ENCODE data around the gene NACC1. TPM values are rescaled to one million over a fixed set of nuclear protein-coding genes. Genes with fewer than 3 reads are reported as not detected.

The NACC1 gene
- total RNA-seq, 1 donor from 2014 or later, result 22.6 TPM

DNA sequence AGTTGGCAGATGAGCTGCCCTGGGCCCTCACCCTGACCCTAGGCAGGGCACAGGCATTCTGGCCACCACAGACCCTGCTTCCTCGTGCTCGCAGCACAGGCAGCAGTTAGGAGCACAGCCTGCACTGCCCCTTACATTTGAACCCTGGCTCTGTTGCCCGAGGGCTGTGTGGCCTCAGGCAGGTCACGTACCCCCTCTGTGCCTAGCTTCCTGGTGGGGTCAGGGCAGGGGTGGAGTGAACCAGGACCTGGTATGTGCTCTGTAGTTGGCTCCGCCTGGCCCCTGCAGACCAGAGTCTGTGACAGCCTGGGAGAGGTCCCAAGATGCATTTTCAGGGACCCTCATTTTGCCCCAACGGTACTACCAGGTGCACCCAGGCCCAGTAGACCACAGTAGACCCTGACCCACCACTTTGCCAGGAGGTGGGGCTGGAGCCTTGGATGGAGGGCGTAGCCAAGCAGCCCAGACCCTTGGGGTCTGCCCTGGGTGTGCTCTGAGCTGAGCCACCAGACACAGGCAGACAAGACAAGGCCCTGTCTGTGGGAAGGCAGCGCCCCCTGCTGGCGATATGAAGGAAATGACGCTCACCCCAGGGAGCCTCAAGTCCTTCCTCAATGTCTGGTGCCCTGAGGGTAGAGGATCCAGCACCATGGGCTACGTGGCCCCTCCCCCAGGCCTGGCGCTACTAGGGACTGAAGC, 24.5 kb upstream of the NACC1 start:
- intact Hi-C loops (cut with DNase I), result loop anchor here (5.0 kb wide), 1 partner anchor 111 kb away; no protein-coding TSS in a partner anchor
- Histone ChIP-seq H3K27me3 (no peaks in the 10 kb centered on the region), H3K27ac (peak overlapping the region; percentile 90), H3K4me1 (peaks cover 87% of the 10 kb centered on the region), H3K9me3 (no peaks in the 10 kb centered on the region), H3K4me3 (no peak overlapping the region), H3K36me3 (no peaks in the 10 kb centered on the region)
- no peak for TF ChIP-seq POLR2A (IDR thresholded peaks at IDR 0.05)
- TF ChIP-seq, protein P1, sequence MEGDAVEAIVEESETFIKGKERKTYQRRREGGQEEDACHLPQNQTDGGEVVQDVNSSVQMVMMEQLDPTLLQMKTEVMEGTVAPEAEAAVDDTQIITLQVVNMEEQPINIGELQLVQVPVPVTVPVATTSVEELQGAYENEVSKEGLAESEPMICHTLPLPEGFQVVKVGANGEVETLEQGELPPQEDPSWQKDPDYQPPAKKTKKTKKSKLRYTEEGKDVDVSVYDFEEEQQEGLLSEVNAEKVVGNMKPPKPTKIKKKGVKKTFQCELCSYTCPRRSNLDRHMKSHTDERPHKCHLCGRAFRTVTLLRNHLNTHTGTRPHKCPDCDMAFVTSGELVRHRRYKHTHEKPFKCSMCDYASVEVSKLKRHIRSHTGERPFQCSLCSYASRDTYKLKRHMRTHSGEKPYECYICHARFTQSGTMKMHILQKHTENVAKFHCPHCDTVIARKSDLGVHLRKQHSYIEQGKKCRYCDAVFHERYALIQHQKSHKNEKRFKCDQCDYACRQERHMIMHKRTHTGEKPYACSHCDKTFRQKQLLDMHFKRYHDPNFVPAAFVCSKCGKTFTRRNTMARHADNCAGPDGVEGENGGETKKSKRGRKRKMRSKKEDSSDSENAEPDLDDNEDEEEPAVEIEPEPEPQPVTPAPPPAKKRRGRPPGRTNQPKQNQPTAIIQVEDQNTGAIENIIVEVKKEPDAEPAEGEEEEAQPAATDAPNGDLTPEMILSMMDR (IDR thresholded peaks at IDR 0.05), result peak; percentile 90 to 97 (median 96)
- TF ChIP-seq POLR2AphosphoS5 (IDR thresholded peaks at IDR 0.05; ENCODE audit: insufficient read depth in 1 of 2, low read depth in 1 of 2), result peak; percentile 33 to 43
- no peak for DNase-seq (ENCODE audit: extremely low spot score in 2 of 2)

DNA sequence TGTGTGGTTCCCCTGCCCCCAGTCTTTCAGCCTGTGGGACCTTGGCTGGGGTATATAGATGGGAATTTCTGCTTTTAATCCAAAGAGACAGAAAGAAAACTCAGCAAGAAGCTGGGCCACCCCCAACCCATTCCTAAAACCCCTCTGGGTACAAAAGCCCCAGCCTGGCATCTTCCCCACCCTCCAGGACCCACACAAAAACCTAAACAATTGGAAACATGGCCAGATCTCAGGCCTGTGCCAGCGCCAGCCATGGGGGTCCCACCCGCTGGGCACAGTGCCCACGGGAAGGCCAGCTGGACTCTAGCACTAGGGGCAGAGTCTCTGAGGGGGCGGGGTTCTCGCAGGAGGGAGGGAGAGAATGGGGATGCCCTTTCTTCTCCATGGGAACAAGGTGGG, 24.0 kb upstream of the NACC1 start:
- no peaks in the 10 kb centered on the region for H3K27me3 ChIP-seq
- H3K36me3 ChIP-seq, result no peaks in the 10 kb centered on the region
- intact Hi-C loops (cut with DNase I), result loop anchor here (5.0 kb wide), 1 partner anchor 112 kb away; no protein-coding TSS in a partner anchor
- no peak overlapping the region for H3K4me3 ChIP-seq
- no peak for TF ChIP-seq POLR2A (IDR thresholded peaks at IDR 0.05)
- TF ChIP-seq, protein P1 (IDR thresholded peaks at IDR 0.05), result peak in 1 of 3 experiments; percentile 10
- H3K9me3 ChIP-seq, result no peaks in the 10 kb centered on the region
- DNase-seq (ENCODE audit: extremely low spot score in 2 of 2), result no peak
- H3K4me1 ChIP-seq, result peaks cover 90% of the 10 kb centered on the region
- H3K27ac ChIP-seq, result peak overlapping the region; percentile 90

DNA sequence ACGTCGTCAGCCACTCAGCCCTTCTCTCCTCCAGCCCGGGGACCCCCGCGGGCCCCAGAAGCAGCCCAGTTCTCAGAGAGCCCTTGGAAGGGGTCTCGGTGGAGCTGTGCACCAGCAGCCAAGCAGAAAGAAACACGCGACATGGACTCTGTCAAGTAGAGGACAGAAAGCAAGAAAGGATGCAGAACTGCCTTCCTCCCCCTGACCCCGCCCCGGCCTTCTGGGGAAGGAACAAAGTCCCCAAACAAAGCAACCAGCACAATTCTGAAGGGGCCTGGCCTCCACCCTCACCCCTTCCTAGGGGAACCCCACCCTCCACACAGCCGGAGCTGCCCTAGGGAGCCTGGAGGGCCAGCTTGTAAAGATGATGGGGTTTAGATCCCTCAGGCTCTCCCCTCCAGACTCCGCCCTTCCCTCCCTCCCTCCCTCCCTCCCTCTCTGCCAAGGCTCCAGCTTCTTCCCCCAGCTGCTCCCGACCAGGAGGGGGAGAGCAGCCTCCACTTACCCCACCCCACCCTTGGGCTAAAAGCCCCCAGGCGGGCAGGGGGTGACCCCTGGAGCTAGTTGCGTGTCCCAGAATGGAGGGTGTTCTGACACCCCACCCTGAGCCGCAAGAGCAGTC, 23.2 kb upstream of the NACC1 start:
- DNase-seq (ENCODE audit: extremely low spot score in 2 of 2), result no peak
- peaks cover 87% of the 10 kb centered on the region for H3K4me1 ChIP-seq
- H3K36me3 ChIP-seq, result no peaks in the 10 kb centered on the region
- TF ChIP-seq, protein P1 (IDR thresholded peaks at IDR 0.05), result no peak
- peak in 1 of 2 donors; percentile 43 for TF ChIP-seq POLR2AphosphoS5 (IDR thresholded peaks at IDR 0.05; ENCODE audit: insufficient read depth in 1 of 2, low read depth in 1 of 2)
- intact Hi-C loops (cut with DNase I), result loop anchor here (5.0 kb wide), 1 partner anchor 113 kb away; no protein-coding TSS in a partner anchor
- H3K27ac ChIP-seq, result peak overlapping the region; percentile 90
- no peaks in the 10 kb centered on the region for H3K27me3 ChIP-seq
- H3K9me3 ChIP-seq, result no peaks in the 10 kb centered on the region
- no peak overlapping the region for H3K4me3 ChIP-seq

DNA sequence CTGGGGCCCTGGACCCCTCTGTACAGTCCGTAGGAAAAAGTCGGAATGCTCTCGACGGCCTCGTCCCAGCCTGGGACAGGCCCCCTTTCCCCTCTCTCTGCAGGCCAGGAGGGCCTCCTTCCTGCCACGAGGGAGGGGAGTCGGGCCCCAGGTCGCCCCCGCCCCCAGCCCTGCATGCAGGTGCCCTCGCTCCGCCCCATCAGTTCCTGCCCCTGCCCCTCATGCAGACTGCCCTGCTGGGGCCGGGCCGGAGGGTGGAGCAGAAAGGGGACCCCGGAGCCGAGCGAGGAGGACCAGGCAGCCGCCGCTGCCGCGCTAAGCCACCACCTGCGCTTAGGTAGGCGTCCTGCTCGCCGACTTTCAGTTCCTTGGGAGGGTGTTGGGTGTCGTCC, 22.7 kb upstream of the NACC1 start:
- H3K36me3 ChIP-seq, result no peaks in the 10 kb centered on the region
- DNase-seq (ENCODE audit: extremely low spot score in 2 of 2), result no peak
- intact Hi-C loops (cut with DNase I), result no loop called here
- H3K9me3 ChIP-seq, result no peaks in the 10 kb centered on the region
- peak overlapping the region; percentile 90 for H3K27ac ChIP-seq
- peaks cover 82% of the 10 kb centered on the region for H3K4me1 ChIP-seq
- peak overlapping the region; percentile 6 to 21 for H3K4me3 ChIP-seq
- no peaks in the 10 kb centered on the region for H3K27me3 ChIP-seq
- TF ChIP-seq POLR2AphosphoS5 (IDR thresholded peaks at IDR 0.05; ENCODE audit: insufficient read depth in 1 of 2, low read depth in 1 of 2), result peak in 1 of 2 donors; percentile 6
- TF ChIP-seq, protein P1 (IDR thresholded peaks at IDR 0.05), result no peak

Data from vagina (tissue), 2 donors.